ENCODE measurements around the gene ANK3.

The ANK3 gene

DNA sequence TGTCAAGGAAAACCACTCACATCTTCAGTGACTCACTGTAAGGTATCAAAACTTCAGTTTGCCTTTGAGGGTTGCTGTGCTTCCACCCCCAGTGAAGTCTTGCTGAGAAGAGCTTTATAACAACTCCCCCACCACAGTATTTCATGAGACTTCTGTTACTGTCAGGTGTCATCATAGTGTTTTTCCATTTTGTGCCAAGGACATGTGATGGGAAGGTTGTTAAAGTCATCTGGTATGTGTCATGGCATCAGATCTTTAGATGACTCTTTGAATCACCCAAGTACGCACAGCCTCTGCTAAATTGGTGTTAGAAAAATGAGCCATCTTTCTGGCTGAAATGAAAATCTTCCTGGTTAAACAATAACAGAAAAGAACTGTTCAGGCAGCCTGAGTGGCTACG, 368.3 kb downstream of the ANK3 start:
- no peak overlapping the region for H3K4me3 ChIP-seq (ENCODE audit: low read length)
- TF ChIP-seq, protein P1, sequence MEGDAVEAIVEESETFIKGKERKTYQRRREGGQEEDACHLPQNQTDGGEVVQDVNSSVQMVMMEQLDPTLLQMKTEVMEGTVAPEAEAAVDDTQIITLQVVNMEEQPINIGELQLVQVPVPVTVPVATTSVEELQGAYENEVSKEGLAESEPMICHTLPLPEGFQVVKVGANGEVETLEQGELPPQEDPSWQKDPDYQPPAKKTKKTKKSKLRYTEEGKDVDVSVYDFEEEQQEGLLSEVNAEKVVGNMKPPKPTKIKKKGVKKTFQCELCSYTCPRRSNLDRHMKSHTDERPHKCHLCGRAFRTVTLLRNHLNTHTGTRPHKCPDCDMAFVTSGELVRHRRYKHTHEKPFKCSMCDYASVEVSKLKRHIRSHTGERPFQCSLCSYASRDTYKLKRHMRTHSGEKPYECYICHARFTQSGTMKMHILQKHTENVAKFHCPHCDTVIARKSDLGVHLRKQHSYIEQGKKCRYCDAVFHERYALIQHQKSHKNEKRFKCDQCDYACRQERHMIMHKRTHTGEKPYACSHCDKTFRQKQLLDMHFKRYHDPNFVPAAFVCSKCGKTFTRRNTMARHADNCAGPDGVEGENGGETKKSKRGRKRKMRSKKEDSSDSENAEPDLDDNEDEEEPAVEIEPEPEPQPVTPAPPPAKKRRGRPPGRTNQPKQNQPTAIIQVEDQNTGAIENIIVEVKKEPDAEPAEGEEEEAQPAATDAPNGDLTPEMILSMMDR (conservative IDR thresholded peaks at IDR 0.05; ENCODE audit: low read length): no peak
- DNase-seq (ENCODE audit: low read depth): no peak

DNA sequence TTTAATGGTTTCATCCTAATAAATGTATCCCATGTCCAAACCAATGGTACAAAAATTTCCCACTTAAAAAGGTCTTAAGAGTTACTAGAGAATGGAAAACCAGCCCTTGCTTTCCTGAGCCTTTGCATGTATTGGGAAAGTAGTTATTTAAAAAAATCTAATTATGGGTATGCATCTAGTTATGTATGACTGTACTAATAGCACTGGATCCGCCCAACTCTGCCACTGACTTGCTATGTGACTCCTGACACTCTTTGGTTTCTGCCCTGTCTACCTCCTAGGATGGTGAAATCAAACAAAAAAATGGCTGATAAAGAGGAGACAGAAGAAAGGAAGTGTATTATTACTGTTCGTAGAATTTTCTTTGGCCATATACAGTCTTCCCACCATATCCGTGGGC, 372.9 kb downstream of the ANK3 start:
- H3K4me3 ChIP-seq (ENCODE audit: low read length): no peak overlapping the region
- TF ChIP-seq, protein P1 (conservative IDR thresholded peaks at IDR 0.05; ENCODE audit: low read length): no peak
- no peak for DNase-seq (ENCODE audit: low read depth)

DNA sequence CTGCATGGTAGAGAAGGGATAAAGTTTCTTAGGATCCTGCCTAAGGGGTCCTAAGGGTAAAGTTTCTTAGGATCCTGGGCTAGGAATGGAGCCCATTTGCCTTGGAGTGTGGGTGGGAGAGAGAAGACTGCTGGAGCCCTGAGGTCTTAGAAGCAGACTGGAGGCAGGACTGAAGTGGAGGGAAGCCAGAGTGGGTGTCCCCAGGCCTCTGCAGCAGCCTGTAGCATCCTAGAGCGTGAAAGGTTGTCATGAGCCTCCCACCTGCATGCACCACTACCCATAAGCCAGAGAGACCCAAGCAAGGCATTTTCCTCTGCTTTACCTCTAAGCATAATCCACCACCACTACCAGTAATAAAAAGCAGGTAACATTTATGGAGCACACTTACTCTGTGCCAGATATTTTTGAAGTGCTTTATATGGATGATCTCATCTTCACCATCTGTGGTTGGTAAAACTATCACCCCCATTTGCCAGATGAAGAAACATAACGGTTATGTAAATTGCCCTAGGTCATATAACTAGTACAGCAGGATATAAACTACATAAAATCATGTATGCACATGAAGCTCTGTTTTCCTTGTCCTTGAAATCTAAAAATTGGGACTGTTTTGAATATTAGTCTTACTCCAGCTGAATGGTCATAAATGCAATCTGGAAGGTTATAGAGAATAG, 379.8 kb downstream of the ANK3 start:
- TF ChIP-seq, protein P1 (conservative IDR thresholded peaks at IDR 0.05; ENCODE audit: low read length): no peak
- H3K4me3 ChIP-seq (ENCODE audit: low read length): no peak overlapping the region
- no peak for DNase-seq (ENCODE audit: low read depth)

DNA sequence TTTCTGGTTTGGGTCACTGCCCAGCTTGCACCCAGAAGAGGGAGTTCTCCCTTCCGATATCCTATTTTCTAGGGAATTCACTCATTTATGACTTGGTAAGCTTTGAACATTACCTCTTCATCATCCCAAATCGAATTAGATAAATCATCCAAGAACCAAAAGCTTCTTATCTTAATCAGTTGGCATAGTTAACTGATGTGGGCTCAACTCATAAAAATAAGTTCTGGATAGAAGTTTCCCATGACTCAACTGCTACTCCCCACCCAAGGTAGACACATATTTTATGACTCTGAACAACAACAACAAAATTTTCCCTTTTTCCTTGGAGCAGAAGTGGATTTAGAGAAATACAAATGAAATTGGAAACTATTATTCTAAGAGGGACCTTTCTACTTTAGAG, 380.4 kb downstream of the ANK3 start:
- TF ChIP-seq, protein P1 (conservative IDR thresholded peaks at IDR 0.05; ENCODE audit: low read length): no peak
- H3K4me3 ChIP-seq (ENCODE audit: low read length): no peak overlapping the region
- no peak for DNase-seq (ENCODE audit: low read depth)

DNA sequence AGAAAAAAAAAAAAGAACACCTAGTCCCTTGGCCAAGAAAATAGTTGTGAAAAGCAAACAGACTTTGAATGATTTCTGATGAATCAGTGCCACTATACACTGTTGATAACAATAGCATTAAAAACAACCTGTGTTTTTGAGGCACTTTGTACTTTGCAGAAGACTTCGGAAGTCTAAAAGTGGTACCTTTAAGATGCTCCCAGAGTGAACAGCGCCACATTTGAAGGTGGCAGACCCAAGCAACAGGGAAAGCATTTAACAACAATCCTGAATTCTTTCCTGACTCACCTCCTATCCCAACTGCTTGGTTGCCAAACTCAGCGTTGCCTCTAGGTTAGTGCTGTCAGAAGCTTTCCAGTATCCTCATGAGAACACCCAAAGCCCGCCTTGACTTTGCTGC, 380.9 kb downstream of the ANK3 start:
- H3K4me3 ChIP-seq (ENCODE audit: low read length): no peak overlapping the region
- TF ChIP-seq, protein P1 (conservative IDR thresholded peaks at IDR 0.05; ENCODE audit: low read length): no peak
- DNase-seq (ENCODE audit: low read depth): no peak

DNA sequence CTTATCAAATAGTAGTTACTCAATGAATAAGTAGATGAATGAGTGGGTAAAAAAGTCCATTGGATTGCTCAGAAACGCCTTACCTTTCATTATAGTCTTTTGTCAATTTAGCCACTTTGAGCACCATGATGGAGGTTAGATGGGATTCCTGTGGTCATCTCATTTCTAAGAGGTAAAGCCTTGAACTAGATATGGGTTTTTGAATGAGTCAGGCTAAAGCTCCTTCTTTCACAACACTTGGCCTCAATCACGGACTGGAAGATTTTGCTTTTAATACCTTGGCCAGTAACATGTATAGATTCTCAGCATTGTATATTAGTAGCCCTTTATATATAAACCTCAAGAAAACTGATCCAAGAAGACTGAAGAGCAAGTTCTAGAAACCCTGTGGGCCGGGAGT, 383.6 kb downstream of the ANK3 start:
- DNase-seq (ENCODE audit: low read depth): no peak
- TF ChIP-seq, protein P1 (conservative IDR thresholded peaks at IDR 0.05; ENCODE audit: low read length): no peak
- no peak overlapping the region for H3K4me3 ChIP-seq (ENCODE audit: low read length)

DNA sequence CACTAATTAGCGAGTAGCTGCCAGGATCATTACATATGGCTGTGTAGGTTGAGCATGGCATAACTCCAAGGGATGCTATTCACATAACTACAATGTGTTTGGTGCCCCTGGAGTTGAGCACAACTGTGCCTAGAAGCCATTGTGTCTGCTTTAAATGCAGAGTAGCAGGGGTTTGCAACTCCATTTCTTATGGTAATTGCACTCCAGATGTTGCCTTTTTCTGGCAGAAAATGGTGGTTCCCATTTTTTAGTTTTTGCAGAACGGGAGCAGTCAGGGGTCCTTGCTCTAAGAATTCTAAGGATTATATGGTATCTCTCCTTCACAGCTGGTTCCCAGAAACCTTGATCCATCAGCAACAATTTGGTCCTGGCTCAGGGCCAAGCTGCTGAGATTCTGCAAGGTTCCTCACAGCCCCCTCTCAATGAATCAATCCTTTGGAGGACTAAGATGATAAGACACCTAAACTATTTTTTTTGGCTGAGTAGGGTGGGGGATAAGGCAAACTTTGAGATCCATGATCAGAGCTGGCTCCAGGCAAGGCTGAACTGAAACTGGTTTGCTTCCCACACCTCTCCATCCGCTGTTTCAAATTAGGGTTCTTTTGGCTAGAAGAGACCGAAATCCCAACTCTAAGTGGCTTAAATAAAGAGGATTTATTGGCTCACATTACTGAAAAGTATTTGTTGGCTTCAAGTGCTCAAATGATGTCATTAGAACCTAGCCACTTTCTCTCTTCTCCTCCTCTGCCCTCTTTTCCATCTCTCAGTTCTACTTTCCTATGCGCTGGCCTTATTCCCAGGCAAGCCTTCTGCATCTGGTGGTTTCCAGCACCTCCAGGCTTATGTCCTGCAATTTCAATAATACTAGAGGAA, 385.8 kb downstream of the ANK3 start:
- TF ChIP-seq, protein P1 (conservative IDR thresholded peaks at IDR 0.05; ENCODE audit: low read length): no peak
- no peak overlapping the region for H3K4me3 ChIP-seq (ENCODE audit: low read length)
- DNase-seq (ENCODE audit: low read depth): no peak
